ENCODE results near the gene FBL.

DNA sequence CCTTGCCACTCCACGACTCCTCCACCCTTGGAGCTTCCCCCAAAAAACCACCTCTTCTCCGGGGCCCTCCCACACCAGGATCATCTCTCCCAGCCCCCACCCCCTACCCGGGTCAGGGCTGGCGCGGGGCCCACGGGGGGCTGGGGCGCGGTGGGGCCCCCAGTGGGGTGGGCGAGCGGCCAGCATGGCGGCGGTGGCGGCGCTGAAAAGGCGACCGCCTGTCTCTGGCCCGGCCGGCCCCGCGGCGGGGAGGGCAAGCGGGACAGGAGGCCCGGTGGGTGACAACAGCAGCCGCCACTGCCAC is 13.1 kb downstream of the FBL start:
- TF ChIP-seq, protein P1, sequence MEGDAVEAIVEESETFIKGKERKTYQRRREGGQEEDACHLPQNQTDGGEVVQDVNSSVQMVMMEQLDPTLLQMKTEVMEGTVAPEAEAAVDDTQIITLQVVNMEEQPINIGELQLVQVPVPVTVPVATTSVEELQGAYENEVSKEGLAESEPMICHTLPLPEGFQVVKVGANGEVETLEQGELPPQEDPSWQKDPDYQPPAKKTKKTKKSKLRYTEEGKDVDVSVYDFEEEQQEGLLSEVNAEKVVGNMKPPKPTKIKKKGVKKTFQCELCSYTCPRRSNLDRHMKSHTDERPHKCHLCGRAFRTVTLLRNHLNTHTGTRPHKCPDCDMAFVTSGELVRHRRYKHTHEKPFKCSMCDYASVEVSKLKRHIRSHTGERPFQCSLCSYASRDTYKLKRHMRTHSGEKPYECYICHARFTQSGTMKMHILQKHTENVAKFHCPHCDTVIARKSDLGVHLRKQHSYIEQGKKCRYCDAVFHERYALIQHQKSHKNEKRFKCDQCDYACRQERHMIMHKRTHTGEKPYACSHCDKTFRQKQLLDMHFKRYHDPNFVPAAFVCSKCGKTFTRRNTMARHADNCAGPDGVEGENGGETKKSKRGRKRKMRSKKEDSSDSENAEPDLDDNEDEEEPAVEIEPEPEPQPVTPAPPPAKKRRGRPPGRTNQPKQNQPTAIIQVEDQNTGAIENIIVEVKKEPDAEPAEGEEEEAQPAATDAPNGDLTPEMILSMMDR (IDR thresholded peaks at IDR 0.05; ENCODE audit: insufficient read depth, low read length, poor library complexity, severe bottlenecking) = no peak
- TF ChIP-seq EZH2phosphoT487 (conservative IDR thresholded peaks at IDR 0.05; ENCODE audit: low read length) = no peak

Measured in SU-DHL-6 (cell line).